Activated T-helper 1 cell treated with anti-CD3 and anti-CD28 coated beads, Interleukin-12 subunit alpha, Interleukin-12 subunit beta, Interleukin-2, Interleukin-4 antibody, amounts not matched to agents 30 ng/mL and 10 ng/mL and 1 ng/mL, durations not matched to agents 14 hours and 24 hours and 36 hours (primary cell): Measurements from ENCODE around the gene HBE1. TPM values are rescaled to one million over a fixed set of nuclear protein-coding genes. Genes with fewer than 3 reads are reported as not detected.

Source experiments
- DNase-seq: peaks from one replicate; pipeline ENCODE4 v3.0.0; 2021; ENCODE audit warnings: low spot score
- H3K27ac Mint-ChIP-seq: one replicate; pipeline ENCODE4 v1.8.0; 2021; ENCODE audit warnings: mild to moderate bottlenecking, mixed read lengths
- H3K27me3 Mint-ChIP-seq: one replicate; pipeline ENCODE4 v1.8.0; 2022; ENCODE audit warnings: mild to moderate bottlenecking, moderate library complexity, mixed read lengths; ENCODE audit not compliant: insufficient read depth
- H3K36me3 Mint-ChIP-seq: one replicate; pipeline ENCODE4 v1.8.0; 2021; ENCODE audit warnings: low read depth, mixed read lengths
- H3K4me1 Mint-ChIP-seq: one replicate; pipeline ENCODE4 v1.8.0; 2021; ENCODE audit warnings: low read depth, mixed read lengths
- H3K4me3 Mint-ChIP-seq: one replicate; pipeline ENCODE4 v1.8.0; 2021; ENCODE audit warnings: mild to moderate bottlenecking, moderate library complexity, mixed read lengths
- H3K9me3 Mint-ChIP-seq: one replicate; pipeline ENCODE4 v1.8.0; 2021; ENCODE audit warnings: mixed read lengths
- intact Hi-C: fragments of 100-400 bp; cut with micrococcal nuclease; formaldehyde crosslinking; loops from one replicate; pipeline ENCODE4 v1.15.1; 2024
- total RNA-seq: library from RNA; stranded (reverse); gene quantifications from 2 replicates; pipeline ENCODE4 v1.2.3, GENCODE V29; 2022

Gene HBE1
- total RNA-seq, 1 donor from 2014 or later: not detected

DNA sequence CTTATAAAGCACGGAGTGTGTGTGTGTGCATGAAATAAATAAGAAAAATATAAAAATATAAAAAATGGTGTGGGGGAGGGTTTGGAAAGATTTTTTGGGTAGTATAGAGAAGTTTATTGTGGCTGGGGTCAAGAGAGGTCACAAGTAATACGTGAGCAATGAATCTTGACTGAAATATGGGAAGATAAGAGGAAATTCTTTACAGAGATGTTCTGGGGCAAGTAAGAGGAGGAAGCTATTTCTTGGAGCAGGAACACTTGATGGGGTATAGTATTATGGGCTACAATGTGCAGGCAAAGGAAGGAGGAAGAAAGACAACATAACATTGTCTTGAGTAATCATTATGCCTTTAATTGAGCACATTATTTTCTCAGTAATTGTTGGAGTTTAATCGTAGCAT, 37.6 kb downstream of the HBE1 start:
- intact Hi-C loops: no loop called here
- peaks cover 8% of the 10 kb centered on the region for H3K4me1 Mint-ChIP-seq
- H3K9me3 Mint-ChIP-seq: no peaks in the 10 kb centered on the region
- H3K4me3 Mint-ChIP-seq: no peak overlapping the region
- no peaks in the 10 kb centered on the region for H3K36me3 Mint-ChIP-seq
- DNase-seq: no peak
- no peaks in the 10 kb centered on the region for H3K27me3 Mint-ChIP-seq
- no peak overlapping the region for H3K27ac Mint-ChIP-seq

DNA sequence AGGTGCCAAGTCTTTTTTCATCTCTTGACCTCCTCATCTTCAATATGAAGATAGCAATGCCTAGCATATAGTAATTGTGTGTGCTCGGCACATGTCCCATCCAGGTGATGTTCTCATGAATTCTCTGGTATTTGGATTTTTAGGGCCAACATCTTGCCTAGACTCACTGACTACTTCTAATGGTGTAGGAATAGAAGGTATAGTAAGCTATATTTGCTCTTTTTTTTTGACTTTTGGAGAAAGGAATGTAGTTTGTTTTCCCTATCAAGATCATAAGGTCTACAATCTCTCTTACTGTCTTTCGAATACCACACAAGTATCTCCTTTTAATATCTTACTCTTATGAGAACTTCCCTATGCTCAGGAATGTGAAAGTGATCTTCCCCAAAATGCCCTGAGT, 38.6 kb downstream of the HBE1 start:
- Mint-ChIP-seq H3K9me3 (no peaks in the 10 kb centered on the region), H3K4me1 (peaks cover 8% of the 10 kb centered on the region), H3K27ac (no peak overlapping the region), H3K4me3 (no peak overlapping the region), H3K27me3 (no peaks in the 10 kb centered on the region), H3K36me3 (no peaks in the 10 kb centered on the region)
- intact Hi-C loops: no loop called here
- DNase-seq: no peak

DNA sequence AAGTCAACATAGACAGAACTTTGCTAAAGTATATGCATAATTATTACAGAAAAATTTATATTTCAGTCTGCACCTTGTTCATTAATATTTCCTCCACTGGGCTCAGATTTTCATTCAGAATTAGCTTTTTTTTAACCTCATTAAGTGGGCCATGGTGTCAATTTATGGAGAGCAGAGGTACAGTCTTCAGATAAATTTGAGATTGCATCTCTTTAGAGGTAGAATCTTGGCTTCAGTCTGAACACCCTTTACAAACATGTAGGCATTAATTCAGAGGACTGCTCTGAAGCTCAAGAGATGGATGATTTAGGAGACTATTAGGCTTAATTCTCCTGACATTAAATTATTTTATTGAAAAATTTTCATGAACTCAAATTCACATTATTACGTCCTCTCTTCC, 39.5 kb downstream of the HBE1 start:
- Mint-ChIP-seq H3K9me3 (no peaks in the 10 kb centered on the region), H3K36me3 (no peaks in the 10 kb centered on the region), H3K4me3 (no peak overlapping the region), H3K27ac (no peak overlapping the region), H3K4me1 (peaks cover 8% of the 10 kb centered on the region), H3K27me3 (no peaks in the 10 kb centered on the region)
- intact Hi-C loops: no loop called here
- DNase-seq: no peak

DNA sequence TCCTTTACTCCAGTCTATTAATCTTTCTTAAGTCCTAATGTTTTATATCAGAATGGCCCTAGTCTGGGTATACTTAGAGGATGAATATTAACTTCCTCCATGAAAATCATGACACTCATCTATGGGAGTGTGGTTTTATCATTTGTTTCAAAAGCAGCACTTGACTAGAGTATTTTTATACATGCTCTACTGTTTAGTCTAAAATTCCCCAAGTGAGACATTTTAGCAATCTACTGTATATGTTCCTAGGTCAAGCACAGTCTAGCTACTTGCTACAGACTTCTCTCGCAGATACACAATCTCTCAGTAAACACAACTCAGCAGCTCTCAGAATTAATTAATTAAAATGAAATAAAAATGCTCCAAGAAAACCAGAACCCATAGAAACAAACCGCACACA, 39.9 kb downstream of the HBE1 start:
- Mint-ChIP-seq H3K4me1 (peaks cover 8% of the 10 kb centered on the region), H3K27me3 (no peaks in the 10 kb centered on the region)
- intact Hi-C loops: no loop called here

DNA sequence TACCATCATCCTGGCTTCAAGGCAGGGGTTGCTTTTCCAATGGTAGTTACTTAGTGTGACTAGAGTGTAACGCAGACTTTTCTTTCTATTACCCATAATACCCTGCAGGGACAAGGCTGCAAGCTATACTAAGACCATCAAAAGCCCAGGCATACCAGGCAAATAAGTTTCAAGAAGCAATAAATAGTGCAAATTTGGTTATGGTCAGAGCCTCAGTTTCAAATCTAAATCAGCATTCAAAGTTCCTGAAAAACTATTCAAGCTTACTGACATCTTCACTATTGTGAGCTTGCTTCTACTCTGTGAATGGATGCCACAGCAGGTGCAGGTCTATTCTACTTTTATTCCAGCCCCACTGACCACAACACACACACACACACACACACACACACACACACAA, 40.4 kb downstream of the HBE1 start:
- Mint-ChIP-seq H3K36me3 (no peaks in the 10 kb centered on the region), H3K27me3 (peaks cover under 1% of the 10 kb centered on the region), H3K9me3 (no peaks in the 10 kb centered on the region), H3K27ac (no peak overlapping the region), H3K4me3 (no peak overlapping the region), H3K4me1 (peaks cover 4% of the 10 kb centered on the region)
- DNase-seq: no peak
- intact Hi-C loops: no loop called here

More for the DNA sequence above, 39.9 kb downstream of the HBE1 start:
- Mint-ChIP-seq H3K27ac (no peak overlapping the region), H3K4me3 (no peak overlapping the region), H3K36me3 (no peaks in the 10 kb centered on the region), H3K9me3 (no peaks in the 10 kb centered on the region)
- DNase-seq: no peak

DNA sequence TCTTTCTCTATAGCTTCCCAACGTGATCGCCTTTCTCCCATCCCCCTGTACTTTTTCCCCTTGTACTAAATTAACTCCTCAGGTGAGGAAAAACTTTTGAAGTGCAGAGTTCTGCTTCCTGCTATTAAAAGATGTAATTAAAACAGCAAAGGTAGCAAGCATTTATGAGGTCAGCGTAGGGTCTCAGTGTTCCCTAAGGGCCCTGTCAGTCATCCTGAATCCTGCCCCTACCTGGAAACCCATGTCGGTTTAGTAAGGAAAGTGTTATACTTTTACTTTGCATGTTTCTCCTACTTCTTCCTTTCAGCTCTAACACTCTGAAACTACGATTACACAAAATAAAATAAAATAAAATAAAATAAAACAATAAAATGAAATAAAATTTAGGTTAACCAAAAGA, 41.6 kb downstream of the HBE1 start:
- Mint-ChIP-seq H3K27me3 (peaks cover 1% of the 10 kb centered on the region), H3K4me1 (no peaks in the 10 kb centered on the region), H3K27ac (no peak overlapping the region), H3K9me3 (no peaks in the 10 kb centered on the region), H3K4me3 (no peak overlapping the region), H3K36me3 (no peaks in the 10 kb centered on the region)
- intact Hi-C loops: no loop called here
- no peak for DNase-seq

DNA sequence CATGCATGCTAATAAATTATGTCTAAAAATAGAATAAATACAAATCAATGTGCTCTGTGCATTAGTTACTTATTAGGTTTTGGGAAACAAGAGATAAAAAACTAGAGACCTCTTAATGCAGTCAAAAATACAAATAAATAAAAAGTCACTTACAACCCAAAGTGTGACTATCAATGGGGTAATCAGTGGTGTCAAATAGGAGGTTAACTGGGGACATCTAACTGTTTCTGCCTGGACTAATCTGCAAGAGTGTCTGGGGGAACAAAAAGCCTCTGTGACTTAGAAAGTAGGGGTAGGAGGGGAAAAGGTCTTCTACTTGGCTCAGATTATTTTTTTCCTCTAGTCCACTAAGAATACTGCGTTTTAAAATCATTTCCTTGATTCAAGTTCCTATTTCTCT, 42.1 kb downstream of the HBE1 start:
- no peak overlapping the region for H3K4me3 Mint-ChIP-seq
- no peaks in the 10 kb centered on the region for H3K9me3 Mint-ChIP-seq
- H3K27ac Mint-ChIP-seq: no peak overlapping the region
- no peak for DNase-seq
- peaks cover 1% of the 10 kb centered on the region for H3K27me3 Mint-ChIP-seq
- no peaks in the 10 kb centered on the region for H3K4me1 Mint-ChIP-seq
- intact Hi-C loops: no loop called here
- no peaks in the 10 kb centered on the region for H3K36me3 Mint-ChIP-seq

DNA sequence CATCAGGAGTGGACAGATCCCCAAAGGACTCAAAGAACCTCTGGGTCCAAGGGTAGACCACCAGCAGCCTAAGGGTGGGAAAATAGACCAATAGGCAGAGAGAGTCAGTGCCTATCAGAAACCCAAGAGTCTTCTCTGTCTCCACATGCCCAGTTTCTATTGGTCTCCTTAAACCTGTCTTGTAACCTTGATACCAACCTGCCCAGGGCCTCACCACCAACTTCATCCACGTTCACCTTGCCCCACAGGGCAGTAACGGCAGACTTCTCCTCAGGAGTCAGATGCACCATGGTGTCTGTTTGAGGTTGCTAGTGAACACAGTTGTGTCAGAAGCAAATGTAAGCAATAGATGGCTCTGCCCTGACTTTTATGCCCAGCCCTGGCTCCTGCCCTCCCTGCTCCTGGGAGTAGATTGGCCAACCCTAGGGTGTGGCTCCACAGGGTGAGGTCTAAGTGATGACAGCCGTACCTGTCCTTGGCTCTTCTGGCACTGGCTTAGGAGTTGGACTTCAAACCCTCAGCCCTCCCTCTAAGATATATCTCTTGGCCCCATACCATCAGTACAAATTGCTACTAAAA, 42.9 kb downstream of the HBE1 start, which contains the start of gene HBB:
HBB (minus strand) TSS at position 340 of the 579 bp plus-strand sequence; CDS start at position 290, 50 bp downstream.
- no peaks in the 10 kb centered on the region for H3K36me3 Mint-ChIP-seq

DNA sequence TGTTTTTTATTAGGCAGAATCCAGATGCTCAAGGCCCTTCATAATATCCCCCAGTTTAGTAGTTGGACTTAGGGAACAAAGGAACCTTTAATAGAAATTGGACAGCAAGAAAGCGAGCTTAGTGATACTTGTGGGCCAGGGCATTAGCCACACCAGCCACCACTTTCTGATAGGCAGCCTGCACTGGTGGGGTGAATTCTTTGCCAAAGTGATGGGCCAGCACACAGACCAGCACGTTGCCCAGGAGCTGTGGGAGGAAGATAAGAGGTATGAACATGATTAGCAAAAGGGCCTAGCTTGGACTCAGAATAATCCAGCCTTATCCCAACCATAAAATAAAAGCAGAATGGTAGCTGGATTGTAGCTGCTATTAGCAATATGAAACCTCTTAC, 44.3 kb downstream of the HBE1 start:
- intact Hi-C loops: no loop called here
- Mint-ChIP-seq H3K36me3 (no peaks in the 10 kb centered on the region), H3K9me3 (no peaks in the 10 kb centered on the region), H3K27me3 (peaks cover 1% of the 10 kb centered on the region), H3K27ac (no peak overlapping the region), H3K4me1 (no peaks in the 10 kb centered on the region), H3K4me3 (no peak overlapping the region)
- DNase-seq: no peak

More for the DNA sequence above, 42.9 kb downstream of the HBE1 start, which contains the start of gene HBB:
- intact Hi-C loops: no loop called here
- no peaks in the 10 kb centered on the region for H3K4me1 Mint-ChIP-seq
- H3K27ac Mint-ChIP-seq: no peak within 1 kb of the TSS
- no peak within 1 kb of the TSS for H3K4me3 Mint-ChIP-seq
- H3K27me3 Mint-ChIP-seq: peaks cover 1% of the 10 kb centered on the region
- no peaks in the 10 kb centered on the region for H3K9me3 Mint-ChIP-seq
- DNase-seq: no peak

DNA sequence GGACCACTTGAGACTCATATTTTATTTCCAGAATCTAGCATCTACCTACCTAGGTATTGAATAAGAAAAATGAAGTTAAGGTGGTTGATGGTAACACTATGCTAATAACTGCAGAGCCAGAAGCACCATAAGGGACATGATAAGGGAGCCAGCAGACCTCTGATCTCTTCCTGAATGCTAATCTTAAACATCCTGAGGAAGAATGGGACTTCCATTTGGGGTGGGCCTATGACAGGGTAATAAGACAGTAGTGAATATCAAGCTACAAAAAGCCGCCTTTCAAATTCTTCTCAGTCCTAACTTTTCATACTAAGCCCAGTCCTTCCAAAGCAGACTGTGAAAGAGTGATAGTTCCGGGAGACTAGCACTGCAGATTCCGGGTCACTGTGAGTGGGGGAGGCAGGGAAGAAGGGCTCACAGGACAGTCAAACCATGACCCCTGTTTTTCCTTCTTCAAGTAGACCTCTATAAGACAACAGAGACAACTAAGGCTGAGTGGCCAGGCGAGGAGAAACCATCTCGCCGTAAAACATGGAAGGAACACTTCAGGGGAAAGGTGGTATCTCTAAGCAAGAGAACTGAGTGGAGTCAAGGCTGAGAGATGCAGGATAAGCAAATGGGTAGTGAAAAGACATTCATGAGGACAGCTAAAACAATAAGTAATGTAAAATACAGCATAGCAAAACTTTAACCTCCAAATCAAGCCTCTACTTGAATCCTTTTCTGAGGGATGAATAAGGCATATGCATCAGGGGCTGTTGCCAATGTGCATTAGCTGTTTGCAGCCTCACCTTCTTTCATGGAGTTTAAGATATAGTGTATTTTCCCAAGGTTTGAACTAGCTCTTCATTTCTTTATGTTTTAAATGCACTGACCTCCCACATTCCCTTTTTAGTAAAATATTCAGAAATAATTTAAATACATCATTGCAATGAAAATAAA, 44.9 kb downstream of the HBE1 start:
- Mint-ChIP-seq H3K27ac (no peak overlapping the region), H3K4me1 (no peaks in the 10 kb centered on the region), H3K36me3 (no peaks in the 10 kb centered on the region), H3K27me3 (peaks cover 1% of the 10 kb centered on the region), H3K4me3 (no peak overlapping the region), H3K9me3 (no peaks in the 10 kb centered on the region)
- no peak for DNase-seq
- intact Hi-C loops: no loop called here

DNA sequence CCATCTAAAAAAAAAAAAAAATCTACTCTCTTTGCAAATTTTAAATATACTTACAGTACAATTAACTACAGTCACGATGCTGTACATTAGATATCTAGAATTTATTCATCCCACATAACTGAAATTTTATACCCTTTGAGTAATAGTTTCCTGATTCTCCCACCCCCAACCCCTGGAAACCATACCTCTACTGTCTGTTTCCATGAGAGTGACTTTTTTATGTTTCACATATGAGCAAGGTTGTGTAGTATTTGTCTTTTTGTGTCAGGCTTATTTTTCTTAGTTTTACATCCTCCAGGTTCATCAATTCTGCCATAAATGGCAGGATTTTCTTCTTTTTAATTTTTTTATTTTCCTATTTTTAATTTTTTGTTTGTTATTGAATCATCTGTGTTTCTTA, 46.1 kb downstream of the HBE1 start:
- no peaks in the 10 kb centered on the region for H3K36me3 Mint-ChIP-seq
- intact Hi-C loops: no loop called here
- no peak overlapping the region for H3K27ac Mint-ChIP-seq
- DNase-seq: no peak
- H3K9me3 Mint-ChIP-seq: peaks cover 3% of the 10 kb centered on the region
- peaks cover 1% of the 10 kb centered on the region for H3K27me3 Mint-ChIP-seq
- H3K4me3 Mint-ChIP-seq: no peak overlapping the region
- H3K4me1 Mint-ChIP-seq: no peaks in the 10 kb centered on the region

DNA sequence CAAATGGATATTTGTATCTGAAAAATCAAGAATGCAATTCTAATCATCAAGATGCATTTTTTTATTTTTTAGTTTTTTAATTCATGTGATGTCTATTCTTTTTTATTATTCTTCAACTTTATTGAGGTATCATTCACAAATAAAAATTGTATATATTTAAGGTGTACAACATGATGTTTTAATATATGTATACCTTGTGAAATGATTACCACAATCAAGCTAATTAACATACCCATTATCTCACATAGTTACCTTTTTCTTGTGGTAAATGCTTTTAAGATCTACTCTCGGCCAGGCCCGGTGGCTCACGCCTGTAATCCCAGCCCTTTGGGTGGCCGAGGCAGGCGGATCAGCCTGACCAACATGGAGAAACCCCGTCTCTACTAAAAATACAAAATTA, 46.6 kb downstream of the HBE1 start:
- DNase-seq: no peak
- Mint-ChIP-seq H3K36me3 (no peaks in the 10 kb centered on the region), H3K27me3 (peaks cover 1% of the 10 kb centered on the region), H3K4me3 (no peak overlapping the region), H3K9me3 (peaks cover 3% of the 10 kb centered on the region), H3K4me1 (no peaks in the 10 kb centered on the region), H3K27ac (no peak overlapping the region)
- intact Hi-C loops: no loop called here
